ENCODE data around the gene CAAP1.

- TF ChIP-seq POLR2A (IDR thresholded peaks at IDR 0.05) (no peak), CTCF (IDR thresholded peaks at IDR 0.05) (no peak)
Measured at GRCh38 chr9:26919698-26920097, 27.1 kb upstream of the CAAP1 start.

Data from sigmoid colon (tissue), 3 donors.